NCI-H2107 (cell line): ENCODE results near the gene PSMD3.
"Not testable (repeated sequence)": the region's sequence is repeated elsewhere in the genome, so short reads cannot be mapped to it uniquely, and the experiment has no call there.

Experiments used
- DNase-seq: peaks from one replicate; lab custom pipeline; 2025; lab: John Stamatoyannopoulos, UW

The PSMD3 gene

GRCh38 chr17:39980351-39981206 lies at the start of gene PSMD3:
TSS of gene PSMD3 (plus strand) at chr17:39980807. CDS start at chr17:39980971, 164 bp downstream.
- DNase-seq: peak; percentile 98

- DNase-seq: no peak
Observed at GRCh38 chr17:39933912-39934311, 46.7 kb upstream of the PSMD3 start.

- no peak for DNase-seq
Observed at GRCh38 chr17:39934324-39934723, 46.3 kb upstream of the PSMD3 start.

GRCh38 chr17:39935909-39936308 lies 44.7 kb upstream of the PSMD3 start:
- DNase-seq: no peak

DNA sequence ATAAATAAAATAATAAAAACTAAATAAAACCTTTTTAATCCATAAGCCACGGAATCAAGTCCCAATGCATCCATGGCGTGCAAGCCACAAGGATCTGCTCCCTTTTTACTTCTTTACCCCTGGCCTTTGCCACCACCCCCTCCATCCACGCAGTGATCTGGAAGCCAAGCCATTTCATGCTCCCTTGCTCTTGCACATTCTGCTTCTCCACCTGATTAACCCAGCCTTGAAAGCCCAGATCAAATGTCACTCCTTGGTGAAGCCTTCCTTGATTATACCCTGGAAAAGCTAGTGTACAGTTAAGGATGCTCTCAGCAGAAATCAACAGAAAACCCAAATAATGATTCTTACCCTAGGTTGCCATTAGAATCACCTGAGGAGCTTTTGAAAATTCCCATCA lies 43.2 kb upstream of the PSMD3 start:
- DNase-seq: no peak

DNA sequence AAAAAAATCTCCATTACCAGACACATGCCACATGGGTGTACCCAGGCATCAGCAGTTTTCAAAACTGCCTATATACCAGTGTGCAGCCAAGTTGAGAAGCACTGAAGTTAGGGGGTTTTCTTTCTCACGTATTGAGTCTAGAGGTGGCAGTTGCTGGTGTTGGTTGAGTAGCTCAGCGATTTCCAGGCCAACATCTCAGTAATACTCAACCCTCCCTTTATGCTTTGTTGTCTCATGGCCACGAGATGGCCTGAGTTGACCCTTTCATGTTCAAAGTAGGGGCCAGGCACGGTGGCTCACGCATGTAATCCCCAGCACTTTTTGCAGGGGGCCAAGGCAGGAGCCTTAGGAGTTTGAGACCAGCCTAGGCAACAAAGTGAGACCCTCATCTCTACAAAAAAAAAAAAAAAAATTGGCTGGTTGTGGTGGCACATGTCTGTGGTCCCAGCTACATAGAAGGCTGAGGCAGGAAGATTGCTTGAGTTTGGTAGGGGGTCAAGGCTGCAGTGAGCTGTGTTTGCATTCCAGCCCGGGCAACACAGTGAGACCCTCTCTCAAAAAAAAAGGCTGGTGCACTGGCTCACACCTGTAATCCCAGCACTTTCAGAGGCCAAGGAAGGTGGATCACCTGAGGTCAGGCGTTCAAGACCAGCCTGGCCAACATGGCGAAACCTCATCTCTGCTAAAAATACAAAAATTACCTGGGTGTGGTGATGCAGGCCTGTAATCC lies 42.3 kb upstream of the PSMD3 start:
- DNase-seq: no peak

DNA sequence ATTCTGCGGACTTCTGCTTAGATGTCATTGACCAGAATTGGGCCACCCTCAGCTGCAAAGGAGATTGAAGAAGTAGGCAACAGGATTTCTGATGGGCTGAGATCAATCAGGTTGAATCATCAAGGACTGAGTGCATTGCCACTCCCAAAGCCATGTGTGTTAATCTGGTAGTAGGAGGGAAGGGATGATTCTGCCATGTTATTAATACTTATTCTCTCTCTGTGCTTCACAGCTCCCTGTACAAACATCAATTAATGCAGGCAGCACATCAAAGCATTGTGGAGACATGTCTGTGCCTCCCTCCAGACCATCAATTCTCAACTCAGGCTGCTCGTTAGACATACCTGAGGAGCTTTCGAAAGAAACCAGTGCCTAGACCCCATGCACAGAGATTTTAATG lies 41.5 kb upstream of the PSMD3 start:
- DNase-seq: no peak

- no peak for DNase-seq
Observed at GRCh38 chr17:39939588-39940419, 40.8 kb upstream of the PSMD3 start.

DNA sequence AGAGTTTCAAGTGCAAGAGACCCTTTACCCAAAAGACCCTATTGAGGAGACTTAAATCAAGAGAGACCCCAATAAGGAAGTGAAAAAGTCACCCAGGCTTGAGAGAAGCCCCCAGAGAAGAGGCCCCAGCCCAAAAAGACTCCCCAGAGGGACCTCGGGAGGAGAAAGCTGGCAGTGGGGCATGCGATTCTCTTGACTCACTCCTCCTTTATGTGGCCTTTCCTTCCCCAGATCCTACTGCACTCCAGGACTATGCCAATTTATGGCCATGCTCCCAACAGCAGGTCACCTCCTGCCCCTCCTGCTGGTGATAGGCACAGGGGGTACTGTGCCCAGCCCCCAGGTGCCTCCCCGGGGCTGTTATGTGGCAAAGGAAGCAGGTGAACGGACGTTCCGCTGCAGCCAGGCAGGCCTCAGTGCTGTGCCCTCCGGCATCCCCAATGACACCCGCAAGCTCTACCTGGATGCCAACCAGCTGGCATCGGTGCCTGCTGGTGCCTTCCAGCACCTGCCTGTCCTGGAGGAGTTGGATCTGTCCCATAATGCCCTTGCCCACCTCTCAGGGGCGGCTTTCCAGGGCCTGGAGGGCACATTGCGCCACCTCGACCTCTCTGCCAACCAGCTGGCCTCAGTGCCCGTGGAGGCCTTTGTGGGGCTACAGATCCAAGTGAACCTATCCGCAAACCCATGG lies 36.8 kb upstream of the PSMD3 start:
- no peak for DNase-seq

DNA sequence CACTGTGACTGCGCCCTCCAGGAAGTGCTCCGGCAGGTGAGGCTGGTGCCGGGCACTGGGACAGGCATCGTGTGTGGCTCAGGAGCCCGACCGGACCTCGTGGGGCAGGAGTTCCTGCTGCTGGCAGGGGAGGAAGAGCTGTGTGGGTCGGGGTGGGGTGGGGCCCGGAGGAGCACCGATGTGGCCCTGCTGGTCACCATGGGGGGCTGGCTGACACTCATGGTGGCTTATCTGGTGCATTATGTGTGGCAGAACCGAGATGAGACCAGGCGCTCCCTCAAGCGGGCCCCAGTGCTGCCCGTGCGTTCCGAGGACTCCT lies 36.3 kb upstream of the PSMD3 start:
- no peak for DNase-seq

- no peak for DNase-seq
Observed at GRCh38 chr17:39946551-39947330, 33.9 kb upstream of the PSMD3 start.

DNA sequence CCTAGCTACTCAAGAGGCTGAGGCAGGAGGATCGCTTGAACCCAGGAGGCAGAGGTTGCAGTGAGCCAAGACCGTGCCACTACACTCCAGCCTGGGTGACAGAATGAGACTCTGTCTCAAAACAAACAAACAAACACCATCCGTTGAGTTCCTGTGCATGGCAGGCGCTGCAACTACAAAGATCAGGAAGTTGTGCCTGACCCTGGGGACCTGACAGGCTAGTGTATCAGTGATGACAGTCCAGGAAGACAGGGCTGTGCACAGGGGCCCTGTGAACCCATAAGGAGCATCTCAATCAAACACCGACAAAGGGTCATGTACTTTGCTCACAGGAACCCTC lies 32.1 kb upstream of the PSMD3 start:
- not testable (repeated sequence) for DNase-seq

DNA sequence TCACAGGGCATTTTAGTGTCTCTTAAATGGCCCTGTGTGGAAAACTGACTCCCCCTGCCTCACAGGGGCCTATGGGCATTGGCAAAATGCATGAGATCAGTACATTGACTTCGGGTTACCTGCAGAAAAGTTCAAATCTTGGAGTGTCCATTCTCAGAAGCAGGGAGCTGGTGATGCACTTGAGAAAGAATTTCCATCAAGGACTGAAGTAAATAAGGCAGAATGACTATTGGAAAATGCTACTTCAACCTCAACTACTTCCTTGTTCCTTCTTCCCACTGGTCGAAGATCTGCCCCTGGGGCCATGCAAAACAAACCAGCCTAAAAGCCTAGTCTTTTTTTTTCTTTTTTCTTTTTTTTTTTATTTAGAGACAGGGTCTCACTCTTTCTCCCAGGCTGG lies 31.6 kb upstream of the PSMD3 start:
- DNase-seq: no peak

GRCh38 chr17:39950871-39951348 lies 29.7 kb upstream of the PSMD3 start:
- no peak for DNase-seq

DNA sequence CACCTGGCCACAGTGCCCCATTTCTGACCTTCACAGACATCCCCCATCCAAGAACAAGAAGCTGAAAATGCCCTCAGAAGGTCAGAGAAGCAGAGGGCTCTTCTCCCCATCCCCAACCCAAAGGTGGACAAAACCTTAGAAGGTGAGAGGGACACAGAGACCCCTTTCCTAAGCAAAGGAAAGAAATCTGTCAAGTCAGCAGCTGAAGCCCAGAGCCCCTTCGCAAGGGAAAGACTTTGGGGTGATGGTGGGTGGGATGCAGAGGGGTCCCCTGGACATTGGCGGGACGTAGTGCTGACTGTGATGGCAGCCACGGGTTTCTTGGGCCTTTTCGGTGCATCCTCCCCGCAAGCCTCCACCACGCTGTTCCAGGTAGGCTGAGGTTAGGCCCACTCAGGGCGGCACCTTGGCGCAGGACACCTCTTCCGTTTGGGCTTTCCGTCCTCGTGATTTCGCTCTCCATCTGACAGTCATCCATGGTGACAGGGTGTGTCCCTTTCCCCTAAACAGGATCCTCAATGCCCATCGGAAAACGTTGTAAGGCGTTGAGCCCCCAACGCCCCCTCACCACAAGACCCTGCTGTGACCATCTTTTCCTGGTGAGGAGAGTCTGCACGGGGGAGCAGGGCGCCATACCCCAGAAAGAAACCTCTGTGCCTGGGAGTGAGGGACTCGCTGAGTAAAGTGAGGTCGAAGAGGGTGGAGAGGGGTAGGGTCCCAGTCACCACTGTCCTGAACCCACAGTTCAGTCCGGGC lies 28.5 kb upstream of the PSMD3 start:
- DNase-seq: no peak

DNA sequence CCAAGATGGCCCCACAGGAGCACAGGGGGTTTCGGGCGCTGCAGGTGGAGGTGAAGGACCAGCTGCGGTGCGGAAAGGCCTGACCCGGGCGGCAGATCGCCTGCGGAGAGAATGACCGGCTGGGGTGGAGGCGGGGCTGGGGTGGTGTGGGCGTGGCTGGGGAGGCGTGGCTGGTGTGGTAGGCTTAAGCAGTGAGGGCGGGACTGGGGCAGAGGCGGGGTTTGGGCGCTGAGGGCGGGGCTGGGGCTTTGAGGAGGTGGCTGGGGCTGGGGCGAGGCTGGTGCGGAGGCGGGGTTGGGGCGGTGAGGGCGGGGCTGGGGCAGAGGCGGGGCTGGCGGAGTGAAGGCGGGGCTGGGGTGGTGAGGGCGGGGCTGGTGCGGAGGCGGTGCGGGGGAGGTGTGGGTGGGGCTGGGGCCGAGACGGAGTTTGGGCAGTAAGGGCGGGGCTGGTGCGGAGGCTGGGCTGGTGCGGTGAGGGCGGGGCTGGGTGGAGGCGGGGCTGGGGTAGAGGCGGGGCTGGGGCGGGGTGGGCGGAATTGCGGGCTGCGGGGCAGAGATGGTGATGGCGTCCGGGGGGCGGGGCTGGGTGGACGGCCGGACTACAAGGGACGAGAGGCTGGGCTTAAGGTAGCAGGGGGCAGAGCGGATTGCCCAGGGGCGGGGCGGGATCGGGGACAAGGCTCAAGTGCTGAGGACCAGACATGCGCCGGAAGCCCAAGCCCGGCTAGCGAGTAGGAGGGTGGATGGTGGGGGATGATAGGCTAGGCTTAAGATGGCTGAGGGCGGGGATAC lies 27.7 kb upstream of the PSMD3 start:
- peak; percentile 90 for DNase-seq

GRCh38 chr17:39953471-39953888 lies 27.1 kb upstream of the PSMD3 start:
- no peak for DNase-seq

DNA sequence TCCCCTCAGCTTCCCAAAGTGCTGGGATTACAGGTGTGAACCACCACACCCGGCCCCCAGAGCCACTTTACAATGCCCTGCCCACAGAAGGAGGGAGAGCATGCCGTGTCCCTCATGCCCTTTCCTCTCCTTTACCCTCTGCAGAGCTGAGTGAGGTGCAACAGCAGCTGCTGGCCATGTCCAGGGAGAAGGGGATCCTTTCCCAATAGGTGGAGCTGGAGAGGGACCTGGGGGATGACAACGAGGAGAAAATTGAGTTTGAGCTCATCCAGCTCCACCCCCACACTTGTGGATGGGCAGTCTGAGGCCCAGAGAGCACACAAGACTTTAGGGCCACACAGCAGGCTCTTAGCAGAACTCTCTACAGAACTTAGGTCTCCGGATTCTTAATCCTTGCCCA lies 25.7 kb upstream of the PSMD3 start:
- DNase-seq: no peak

- DNase-seq: no peak
Observed at GRCh38 chr17:39955726-39956225, 24.8 kb upstream of the PSMD3 start.
